ENCODE results near the gene CNOT10. TPM values are rescaled to one million over a fixed set of nuclear protein-coding genes. Genes with fewer than 3 reads are reported as not detected.
"Not testable (repeated sequence)": the region's sequence is repeated elsewhere in the genome, so short reads cannot be mapped to it uniquely, and the experiment has no call there.

The CNOT10 gene
- total RNA-seq, 3 donors from 2014 or later = 27.8 to 34.9 (median 28.3) TPM

- DNase-seq (no peak), ATAC-seq (no peak)
- Histone ChIP-seq H3K4me3 (no peak overlapping the region), H3K4me1 (ENCODE audit: low read depth) (no peaks in the 10 kb centered on the region), H3K9me3 (no peaks in the 10 kb centered on the region), H3K36me3 (ENCODE audit: low read depth) (no peaks in the 10 kb centered on the region)
- intact Hi-C loops (cut with DNase I, micrococcal nuclease) = no loop called here
- no peak for TF ChIP-seq CTCF (IDR thresholded peaks at IDR 0.05)
These were observed 28.2 kb downstream of the CNOT10 start for GRCh38 chr3:32713181-32713580.

- Histone ChIP-seq H3K4me3 (no peak overlapping the region), H3K4me1 (ENCODE audit: low read depth) (no peaks in the 10 kb centered on the region), H3K36me3 (ENCODE audit: low read depth) (no peaks in the 10 kb centered on the region), H3K9me3 (no peaks in the 10 kb centered on the region)
- no peak for TF ChIP-seq CTCF (IDR thresholded peaks at IDR 0.05)
- no peak for ATAC-seq
- DNase-seq = no peak
- intact Hi-C loops (cut with DNase I, micrococcal nuclease) = no loop called here
These were observed 34.3 kb downstream of the CNOT10 start for GRCh38 chr3:32719335-32719734.

- H3K4me3 ChIP-seq = no peak overlapping the region
- intact Hi-C loops (cut with DNase I, micrococcal nuclease) = no loop called here
- no peak for DNase-seq
- ATAC-seq = no peak
- H3K4me1 ChIP-seq (ENCODE audit: low read depth) = no peaks in the 10 kb centered on the region
- no peak for TF ChIP-seq CTCF (IDR thresholded peaks at IDR 0.05)
- H3K9me3 ChIP-seq = no peaks in the 10 kb centered on the region
- H3K36me3 ChIP-seq (ENCODE audit: low read depth) = no peaks in the 10 kb centered on the region
These were observed 34.9 kb downstream of the CNOT10 start for GRCh38 chr3:32719931-32720330.

- Histone ChIP-seq H3K4me1 (ENCODE audit: low read depth) (no peaks in the 10 kb centered on the region), H3K36me3 (ENCODE audit: low read depth) (no peaks in the 10 kb centered on the region), H3K4me3 (no peak overlapping the region), H3K9me3 (no peaks in the 10 kb centered on the region)
- no peak for DNase-seq
- no peak for TF ChIP-seq CTCF (IDR thresholded peaks at IDR 0.05)
- intact Hi-C loops (cut with DNase I, micrococcal nuclease) = no loop called here
- ATAC-seq = no peak
These were observed 40.7 kb downstream of the CNOT10 start for GRCh38 chr3:32725721-32726120.

- Histone ChIP-seq H3K4me1 (ENCODE audit: low read depth) (no peaks in the 10 kb centered on the region), H3K4me3 (no peak overlapping the region), H3K9me3 (no peaks in the 10 kb centered on the region), H3K36me3 (ENCODE audit: low read depth) (no peaks in the 10 kb centered on the region)
- intact Hi-C loops (cut with DNase I, micrococcal nuclease) = loop anchor here in 1 of 2 donors (10.0 kb wide), 1 partner anchor 201 kb away; no protein-coding TSS in a partner anchor
- DNase-seq = no peak
- no peak for ATAC-seq
- TF ChIP-seq CTCF (IDR thresholded peaks at IDR 0.05) = no peak
These were observed 48.7 kb downstream of the CNOT10 start for GRCh38 chr3:32733631-32734229.

- DNase-seq (no peak), ATAC-seq (no peak)
- no peaks in the 10 kb centered on the region for H3K9me3 ChIP-seq
- H3K4me1 ChIP-seq (ENCODE audit: low read depth) = no peaks in the 10 kb centered on the region
- intact Hi-C loops (cut with DNase I, micrococcal nuclease) = loop anchor here in 1 of 2 donors (10.0 kb wide), 1 partner anchor 200 kb away; no protein-coding TSS in a partner anchor
- TF ChIP-seq CTCF (IDR thresholded peaks at IDR 0.05) = no peak
- no peaks in the 10 kb centered on the region for H3K36me3 ChIP-seq (ENCODE audit: low read depth)
- no peak overlapping the region for H3K4me3 ChIP-seq
These were observed 49.8 kb downstream of the CNOT10 start for GRCh38 chr3:32734756-32735155.

GRCh38 chr3:32743470-32743869 lies 58.5 kb downstream of the CNOT10 start:
- peak; percentile 57 for ATAC-seq
- DNase-seq; H3K9me3 ChIP-seq; intact Hi-C loops (cut with DNase I, micrococcal nuclease); H3K4me3 ChIP-seq; H3K36me3 ChIP-seq (ENCODE audit: low read depth); H3K4me1 ChIP-seq (ENCODE audit: low read depth): not testable (repeated sequence)

Data from mucosa of descending colon (tissue), 3 donors.